MM.1S (cell line): ENCODE results near the gene LDLRAP1.

Source experiments
- DNase-seq: peaks from one replicate; pipeline ENCODE4 v3.0.0-alpha.2; 2015
- H2AFZ ChIP-seq: fragments of 300-600 bp; sonication (generic); 2 replicates; pipeline ENCODE4 v1.6.0; 2016; ENCODE audit warnings: antibody characterized with exemption, low read length
- H3F3A ChIP-seq: fragments of 300-600 bp; sonication (generic); 2 replicates; pipeline ENCODE4 v1.6.1; 2016; ENCODE audit warnings: mild to moderate bottlenecking, antibody characterized with exemption, low read length, moderate library complexity, mixed read lengths; ENCODE audit not compliant: insufficient read depth
- H3K27ac ChIP-seq: fragments of 300-600 bp; sonication (generic); 2 replicates; pipeline ENCODE4 v1.5.1; 2016; ENCODE audit warnings: mild to moderate bottlenecking, low read length
- H3K27me3 ChIP-seq: fragments of 300-600 bp; sonication (generic); replicated peaks from 2 replicates; pipeline ENCODE4 v1.6.0; 2016; ENCODE audit warnings: low read length; ENCODE audit not compliant: insufficient read depth
- H3K36me3 ChIP-seq: fragments of 300-600 bp; sonication (generic); replicated peaks from 2 replicates; pipeline ENCODE4 v1.6.1; 2016; ENCODE audit warnings: mild to moderate bottlenecking, low read length, mixed read lengths; ENCODE audit not compliant: insufficient read depth
- H3K4me1 ChIP-seq: fragments of 300-600 bp; sonication (generic); 2 replicates; pipeline ENCODE4 v1.6.1; 2016; ENCODE audit warnings: low read length, mixed read lengths
- H3K4me2 ChIP-seq: fragments of 300-600 bp; sonication (generic); 2 replicates; pipeline ENCODE4 v1.6.0; 2016; ENCODE audit warnings: low read depth, low read length
- H3K4me3 ChIP-seq: fragments of 300-600 bp; sonication (generic); 2 replicates; pipeline ENCODE4 v1.5.1; 2016; ENCODE audit warnings: low read length, mixed read lengths
- H3K79me2 ChIP-seq: fragments of 300-600 bp; sonication (generic); 2 replicates; pipeline ENCODE4 v1.6.1; 2016; ENCODE audit warnings: mixed run types, low read length, mixed read lengths
- H3K9ac ChIP-seq: fragments of 300-600 bp; sonication (generic); 2 replicates; pipeline ENCODE4 v1.6.1; 2016; ENCODE audit warnings: low read length, mixed read lengths
- H3K9me2 ChIP-seq: fragments of 300-600 bp; sonication (generic); replicated peaks from 2 replicates; pipeline ENCODE4 v1.6.1; 2016; ENCODE audit warnings: mild to moderate bottlenecking, low read length, mixed read lengths; ENCODE audit not compliant: insufficient read depth
- H3K9me3 ChIP-seq: fragments of 300-600 bp; sonication (generic); replicated peaks from 2 replicates; pipeline ENCODE4 v1.6.1; 2016; ENCODE audit warnings: mild to moderate bottlenecking, low read length, mixed read lengths; ENCODE audit not compliant: insufficient read depth
- H4K20me1 ChIP-seq: fragments of 300-600 bp; sonication (generic); 2 replicates; pipeline ENCODE4 v1.6.1; 2016; ENCODE audit warnings: mild to moderate bottlenecking, low read length, moderate library complexity, mixed read lengths; ENCODE audit not compliant: insufficient read depth
- CTCF ChIP-seq: fragments of 300-600 bp; sonication (generic); IDR thresholded peaks from 2 replicates; pipeline ENCODE4 v1.5.1; 2016; ENCODE audit warnings: antibody characterized with exemption, low read length, mixed read lengths
- EZH2 ChIP-seq: fragments of 300-600 bp; sonication (generic); optimal IDR thresholded peaks from 2 replicates; pipeline ENCODE3; 2017; ENCODE audit warnings: low read depth, mild to moderate bottlenecking, antibody characterized with exemption, low read length, mixed read lengths
- EZH2phosphoT487 ChIP-seq: fragments of 300-600 bp; sonication (generic); IDR thresholded peaks from 2 replicates; pipeline ENCODE4 v1.6.1; 2018; ENCODE audit warnings: antibody characterized with exemption, low read length

Gene LDLRAP1

DNA sequence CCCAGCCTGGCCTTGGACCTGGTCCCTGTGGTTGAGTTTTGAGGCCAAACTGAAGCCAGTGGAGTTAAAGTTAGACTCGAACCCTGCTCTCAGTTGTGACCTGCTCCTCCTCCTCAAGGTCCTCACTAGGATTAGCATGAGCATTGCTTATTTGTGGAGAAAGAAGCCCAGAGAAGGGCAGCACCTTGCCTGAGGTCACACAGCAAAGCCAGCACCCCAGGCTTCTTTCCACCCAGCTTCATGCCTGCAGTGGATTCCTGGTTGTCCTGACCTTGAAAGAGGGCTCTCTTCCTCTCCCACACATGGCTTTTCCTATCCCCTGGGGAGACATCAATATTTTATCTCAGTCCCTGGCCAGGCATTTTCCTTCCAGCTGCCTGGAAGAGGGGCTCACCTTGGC, 2.8 kb downstream of the LDLRAP1 start:
- Histone ChIP-seq H3K4me2 (peak overlapping the region; percentile 98), H3F3A (peaks cover 29% of the 10 kb centered on the region), H3K27me3 (no peaks in the 10 kb centered on the region), H4K20me1 (no peaks in the 10 kb centered on the region), H3K9me3 (no peaks in the 10 kb centered on the region), H3K36me3 (no peaks in the 10 kb centered on the region), H3K4me1 (peaks cover 58% of the 10 kb centered on the region), H3K4me3 (no peak overlapping the region), H3K27ac (peak overlapping the region; percentile 39; the same call in 1 of the 2 replicates), H3K9ac (peak overlapping the region; percentile 89; the same call in 1 of the 2 replicates), H3K9me2 (no peaks in the 10 kb centered on the region), H2AFZ (no peak overlapping the region), H3K79me2 (peaks cover 57% of the 10 kb centered on the region)
- no peak for DNase-seq
- TF ChIP-seq CTCF, result no peak
- TF ChIP-seq EZH2, result no peak
- no peak for TF ChIP-seq EZH2phosphoT487

GRCh38 chr1:25548601-25549000, 5.2 kb downstream of the LDLRAP1 start:
- TF ChIP-seq EZH2phosphoT487 (no peak), EZH2 (no peak), CTCF (no peak)
- Histone ChIP-seq H3K4me3 (peak overlapping the region; percentile 19; the same call in 1 of the 2 replicates), H3K9ac (peak overlapping the region; percentile 83), H3K79me2 (peaks cover 81% of the 10 kb centered on the region), H3K4me1 (peaks cover 66% of the 10 kb centered on the region), H4K20me1 (no peaks in the 10 kb centered on the region), H3K9me3 (no peaks in the 10 kb centered on the region), H3K36me3 (no peaks in the 10 kb centered on the region), H3F3A (peaks cover 29% of the 10 kb centered on the region), H3K27ac (peak overlapping the region; percentile 99), H3K4me2 (peak overlapping the region; percentile 74), H3K27me3 (no peaks in the 10 kb centered on the region), H3K9me2 (no peaks in the 10 kb centered on the region), H2AFZ (no peak overlapping the region)
- DNase-seq, result peak; percentile 54

- no peaks in the 10 kb centered on the region for H3K9me2 ChIP-seq
- H3K4me1 ChIP-seq, result peaks cover 67% of the 10 kb centered on the region
- no peaks in the 10 kb centered on the region for H3K27me3 ChIP-seq
- no peaks in the 10 kb centered on the region; the same call in 1 of the 2 replicates for H4K20me1 ChIP-seq
- peak overlapping the region; percentile 95 for H3K4me2 ChIP-seq
- peak overlapping the region; percentile 56 for H3K4me3 ChIP-seq
- peaks cover 29% of the 10 kb centered on the region for H3F3A ChIP-seq
- H3K36me3 ChIP-seq, result no peaks in the 10 kb centered on the region
- TF ChIP-seq EZH2phosphoT487 (no peak), EZH2 (no peak), CTCF (no peak; the same call in 1 of the 2 replicates)
- H3K79me2 ChIP-seq, result peaks cover 81% of the 10 kb centered on the region
- peak overlapping the region; percentile 99 for H3K27ac ChIP-seq
- peak overlapping the region; percentile 83 for H3K9ac ChIP-seq
- DNase-seq, result peak; percentile 99
- H2AFZ ChIP-seq, result no peak overlapping the region
- no peaks in the 10 kb centered on the region for H3K9me3 ChIP-seq
These were observed 6.1 kb downstream of the LDLRAP1 start for GRCh38 chr1:25549273-25550154.
